HEK293 (cell line): ENCODE measurements around the gene TNNT3.

Experiments
- CTCF ChIA-PET: fragments of 350-600 bp; formaldehyde crosslinking; extraction: SDS; loops from one replicate; lab custom pipeline; 2021; ENCODE audit warnings: antibody characterized with exemption; lab: Yijun Ruan, JAX
- POLR2A ChIA-PET: fragments of 300-600 bp; formaldehyde crosslinking; extraction: SDS; loops from one replicate; lab custom pipeline; 2020; ENCODE audit warnings: antibody characterized with exemption, inconsistent platforms; lab: Yijun Ruan, JAX
- H3K27ac ChIP-seq: fragments of 200-500 bp; sonication (Bioruptor generic); 2 replicates; pipeline ENCODE4 v1.5.1; 2014; ENCODE audit warnings: low read depth, low read length, control low read depth, inconsistent platforms; ENCODE audit errors: extremely low read depth
- H3K36me3 ChIP-seq, 2 experiments: fragments of 200-500 bp in 1 of 2; sonication (Bioruptor generic) in 1 of 2; 1 replicate in 1 of 2; 2 replicates in 1 of 2; pipeline ENCODE4 v1.5.1; 2014 to 2017; ENCODE audit warnings: inconsistent platforms in 2 of 2, low read length in 2 of 2; ENCODE audit not compliant: control insufficient read depth in 2 of 2, insufficient read depth in 1 of 2
- H3K4me1 ChIP-seq: fragments of 200-500 bp; sonication (Bioruptor generic); 2 replicates; pipeline ENCODE4 v1.5.1; 2014; ENCODE audit warnings: mild to moderate bottlenecking, low read length, inconsistent platforms; ENCODE audit not compliant: control insufficient read depth, insufficient read depth
- H3K4me3 ChIP-seq: 2 replicates; pipeline ENCODE4 v1.5.1; 2011; ENCODE audit warnings: low read depth, mild to moderate bottlenecking, control low read depth, low read length, moderate library complexity
- H3K9me3 ChIP-seq: fragments of 200-500 bp; sonication (Bioruptor generic); 2 replicates; pipeline ENCODE4 v1.5.1; 2014; ENCODE audit warnings: low read depth, low read length, inconsistent platforms; ENCODE audit not compliant: control insufficient read depth, insufficient read depth
- AEBP2 ChIP-seq: fragments of 450-650 bp; formaldehyde crosslinking; IDR thresholded peaks from 2 replicates; pipeline ENCODE4 v1.5.1; 2016; ENCODE audit warnings: missing biosample characterization, missing genetic modification characterization, borderline replicate concordance
- CTCF ChIP-seq: fragments of 450-650 bp; formaldehyde crosslinking; IDR thresholded peaks from 2 replicates; pipeline ENCODE4 v1.5.1; 2016; ENCODE audit warnings: missing biosample characterization, missing genetic modification characterization
- ELK4 ChIP-seq: IDR thresholded peaks from 2 replicates; pipeline ENCODE4 v1.6.1; 2011; ENCODE audit warnings: mild to moderate bottlenecking, low read depth, low read length, borderline replicate concordance
- OSR2 ChIP-seq: fragments of 450-650 bp; formaldehyde crosslinking; IDR thresholded peaks from 2 replicates; pipeline ENCODE4 v1.5.1; 2016; ENCODE audit warnings: missing biosample characterization, missing genetic modification characterization
- OVOL3 ChIP-seq: fragments of 450-650 bp; formaldehyde crosslinking; IDR thresholded peaks from 2 replicates; pipeline ENCODE4 v1.5.1; 2016; ENCODE audit warnings: missing biosample characterization, missing genetic modification characterization
- SETDB1 ChIP-seq: IDR thresholded peaks from one replicate; pipeline ENCODE4 v1.6.1; 2017; ENCODE audit warnings: mild to moderate bottlenecking, low read length, moderate library complexity, mixed read lengths; ENCODE audit not compliant: insufficient read length
- SP7 ChIP-seq: fragments of 450-650 bp; formaldehyde crosslinking; IDR thresholded peaks from 2 replicates; pipeline ENCODE4 v1.5.1; 2016; ENCODE audit warnings: missing biosample characterization, missing genetic modification characterization
- WT1 ChIP-seq: fragments of 450-650 bp; formaldehyde crosslinking; IDR thresholded peaks from 2 replicates; pipeline ENCODE4 v1.5.1; 2016; ENCODE audit warnings: missing biosample characterization, missing genetic modification characterization
- ZBTB21 ChIP-seq: fragments of 450-650 bp; formaldehyde crosslinking; IDR thresholded peaks from 2 replicates; pipeline ENCODE4 v1.5.1; 2017; ENCODE audit warnings: missing biosample characterization, missing genetic modification characterization
- ZNF175 ChIP-seq: fragments of 450-650 bp; formaldehyde crosslinking; IDR thresholded peaks from 2 replicates; pipeline ENCODE4 v1.5.1; 2016; ENCODE audit warnings: missing biosample characterization, missing genetic modification characterization
- ZNF19 ChIP-seq: fragments of 450-650 bp; formaldehyde crosslinking; IDR thresholded peaks from 2 replicates; pipeline ENCODE4; 2016; ENCODE audit warnings: missing biosample characterization, missing genetic modification characterization, low read depth
- ZNF2 ChIP-seq: fragments of 450-650 bp; formaldehyde crosslinking; IDR thresholded peaks from 2 replicates; pipeline ENCODE4 v1.5.1; 2016; ENCODE audit warnings: missing biosample characterization, missing genetic modification characterization
- ZNF280D ChIP-seq: fragments of 450-650 bp; formaldehyde crosslinking; IDR thresholded peaks from 2 replicates; pipeline ENCODE4 v1.5.1; 2016; ENCODE audit warnings: missing biosample characterization, missing genetic modification characterization
- ZNF324 ChIP-seq: fragments of 450-650 bp; formaldehyde crosslinking; IDR thresholded peaks from 2 replicates; pipeline ENCODE4 v1.5.1; 2016; ENCODE audit warnings: missing biosample characterization, missing genetic modification characterization
- ZNF501 ChIP-seq: fragments of 450-650 bp; formaldehyde crosslinking; IDR thresholded peaks from 2 replicates; pipeline ENCODE4 v1.5.1; 2016; ENCODE audit warnings: missing biosample characterization, missing genetic modification characterization
- ZNF514 ChIP-seq: fragments of 450-650 bp; formaldehyde crosslinking; IDR thresholded peaks from 2 replicates; pipeline ENCODE4 v1.5.1; 2016; ENCODE audit warnings: missing biosample characterization, missing genetic modification characterization
- ZNF645 ChIP-seq: fragments of 450-650 bp; formaldehyde crosslinking; IDR thresholded peaks from 2 replicates; pipeline ENCODE4; 2016; ENCODE audit warnings: missing biosample characterization, missing genetic modification characterization
- ZNF747 ChIP-seq: fragments of 450-650 bp; formaldehyde crosslinking; IDR thresholded peaks from 2 replicates; pipeline ENCODE4 v1.5.1; 2016; ENCODE audit warnings: missing biosample characterization, missing genetic modification characterization
- ZNF791 ChIP-seq: fragments of 450-650 bp; formaldehyde crosslinking; IDR thresholded peaks from 2 replicates; pipeline ENCODE4 v1.5.1; 2016; ENCODE audit warnings: missing biosample characterization, missing genetic modification characterization
- ZNF792 ChIP-seq: fragments of 450-650 bp; formaldehyde crosslinking; IDR thresholded peaks from 2 replicates; pipeline ENCODE4 v1.5.1; 2016; ENCODE audit warnings: missing biosample characterization, missing genetic modification characterization
- ZNF837 ChIP-seq: fragments of 450-650 bp; formaldehyde crosslinking; IDR thresholded peaks from 2 replicates; pipeline ENCODE4 v1.5.1; 2016; ENCODE audit warnings: missing biosample characterization, missing genetic modification characterization

The TNNT3 gene

GRCh38 chr11:1877211-1878136, 42.0 kb upstream of the TNNT3 start:
- Histone ChIP-seq H3K4me1 (no peaks in the 10 kb centered on the region), H3K4me3 (no peak overlapping the region), H3K27ac (no peak overlapping the region), H3K9me3 (no peaks in the 10 kb centered on the region), H3K36me3 (no peaks in the 10 kb centered on the region)
- POLR2A ChIA-PET = no interaction called here
- TF ChIP-seq ZNF514 (tag by site-specific recombination) (no peak), ZNF645 (tag by site-specific recombination) (no peak), AEBP2 (tag by site-specific recombination) (no peak), ZNF792 (tag by site-specific recombination) (no peak), ZNF2 (tag by site-specific recombination) (no peak), SETDB1 (no peak), WT1 (tag by site-specific recombination) (no peak), ZBTB21 (tag by site-specific recombination) (no peak), SP7 (no peak), ZNF19 (tag by site-specific recombination) (no peak)
- CTCF ChIA-PET = interaction anchor here (0.7 to 3.5 kb wide), 8 partner anchors 30 to 279 kb away, joined by 3 to 30 read pairs (median 6); no protein-coding TSS in a partner anchor

- POLR2A ChIA-PET = no interaction called here
- Histone ChIP-seq H3K9me3 (no peaks in the 10 kb centered on the region), H3K4me3 (no peak overlapping the region), H3K4me1 (no peaks in the 10 kb centered on the region), H3K27ac (no peak overlapping the region), H3K36me3 (no peaks in the 10 kb centered on the region)
- CTCF ChIA-PET = interaction anchor here (0.7 to 3.5 kb wide), 4 partner anchors 123 to 273 kb away, joined by 3 to 30 read pairs (median 8); no protein-coding TSS in a partner anchor
- no peak for TF ChIP-seq ZNF791
- TF ChIP-seq ZNF792 (tag by site-specific recombination) = no peak
- TF ChIP-seq CTCF (tag by site-specific recombination) = no peak
- no peak for TF ChIP-seq ZNF2 (tag by site-specific recombination)
- TF ChIP-seq ZNF501 (tag by site-specific recombination) = no peak
- TF ChIP-seq ZNF837 (tag by site-specific recombination) = no peak
- no peak for TF ChIP-seq ZBTB21 (tag by site-specific recombination)
- TF ChIP-seq ZNF175 (tag by site-specific recombination) = no peak
- no peak for TF ChIP-seq ZNF280D (tag by site-specific recombination)
- no peak for TF ChIP-seq ZNF324
- TF ChIP-seq OSR2 (tag by site-specific recombination) = no peak
- TF ChIP-seq ZNF747 = no peak
- TF ChIP-seq ELK4 = no peak
- no peak for TF ChIP-seq OVOL3 (tag by site-specific recombination)
These were observed 41.1 kb upstream of the TNNT3 start for GRCh38 chr11:1878137-1879031.
